Chondrocyte (in vitro differentiated cells): ENCODE measurements around the gene DNAL1. TPM values are rescaled to one million over a fixed set of nuclear protein-coding genes. Genes with fewer than 3 reads are reported as not detected.

Experiments
- DNase-seq: peaks from one replicate; pipeline ENCODE4 v3.0.0; 2021; ENCODE audit warnings: mixed read lengths, low spot score
- H3K27ac Mint-ChIP-seq: one replicate; pipeline ENCODE4 v1.8.0; 2021; ENCODE audit warnings: mild to moderate bottlenecking, moderate library complexity, mixed read lengths; ENCODE audit not compliant: unreplicated experiment
- H3K27me3 Mint-ChIP-seq: 2 replicates; pipeline ENCODE4 v1.8.0; 2021; ENCODE audit warnings: low read depth, mixed read lengths
- H3K36me3 Mint-ChIP-seq: 2 replicates; pipeline ENCODE4 v1.8.0; 2021; ENCODE audit warnings: low read depth, mixed read lengths
- H3K4me1 Mint-ChIP-seq: 2 replicates; pipeline ENCODE4 v1.8.0; 2021; ENCODE audit warnings: low read depth, mild to moderate bottlenecking, mixed read lengths
- H3K4me3 Mint-ChIP-seq: one replicate; pipeline ENCODE4 v1.8.0; 2021; ENCODE audit warnings: mild to moderate bottlenecking, moderate library complexity, mixed read lengths; ENCODE audit not compliant: unreplicated experiment
- H3K9me3 Mint-ChIP-seq: 2 replicates; pipeline ENCODE4 v1.8.0; 2021; ENCODE audit warnings: low read depth, mixed read lengths
- CTCF ChIP-seq: fragments of 200-600 bp; sonication (generic); IDR thresholded peaks from 2 replicates; pipeline ENCODE4 v1.5.0; 2021; ENCODE audit warnings: antibody characterized with exemption, mild to moderate bottlenecking, moderate library complexity
- total RNA-seq: library from RNA; stranded (reverse); gene quantifications from 3 replicates; pipeline ENCODE4 v1.2.1, GENCODE V29; 2021

DNAL1 gene
- total RNA-seq, 1 donor from 2014 or later, result 15.2 TPM

GRCh38 chr14:73719791-73720190 is 75.0 kb downstream of the DNAL1 start:
- Mint-ChIP-seq H3K27me3 (no peaks in the 10 kb centered on the region), H3K4me3 (no peak overlapping the region), H3K9me3 (no peaks in the 10 kb centered on the region), H3K36me3 (peaks cover 26% of the 10 kb centered on the region), H3K27ac (peak overlapping the region; percentile 68), H3K4me1 (peaks cover 40% of the 10 kb centered on the region)
- no peak for DNase-seq
- no peak for TF ChIP-seq CTCF

GRCh38 chr14:73720636-73721035 is 75.8 kb downstream of the DNAL1 start:
- peaks cover 47% of the 10 kb centered on the region for H3K4me1 Mint-ChIP-seq
- DNase-seq, result no peak
- H3K36me3 Mint-ChIP-seq, result peaks cover 26% of the 10 kb centered on the region
- H3K9me3 Mint-ChIP-seq, result no peaks in the 10 kb centered on the region
- TF ChIP-seq CTCF, result no peak
- H3K27ac Mint-ChIP-seq, result no peak overlapping the region
- H3K4me3 Mint-ChIP-seq, result no peak overlapping the region
- no peaks in the 10 kb centered on the region for H3K27me3 Mint-ChIP-seq

- Mint-ChIP-seq H3K4me3 (no peak overlapping the region), H3K36me3 (peaks cover 26% of the 10 kb centered on the region), H3K27ac (no peak overlapping the region), H3K27me3 (no peaks in the 10 kb centered on the region), H3K4me1 (peaks cover 53% of the 10 kb centered on the region), H3K9me3 (no peaks in the 10 kb centered on the region)
- no peak for TF ChIP-seq CTCF
- no peak for DNase-seq
Observed at GRCh38 chr14:73721101-73721821, 76.5 kb downstream of the DNAL1 start.

GRCh38 chr14:73722581-73722980 is 77.8 kb downstream of the DNAL1 start:
- Mint-ChIP-seq H3K27me3 (no peaks in the 10 kb centered on the region), H3K4me3 (no peak overlapping the region), H3K27ac (no peak overlapping the region), H3K9me3 (no peaks in the 10 kb centered on the region), H3K4me1 (peaks cover 52% of the 10 kb centered on the region), H3K36me3 (peaks cover 28% of the 10 kb centered on the region)
- no peak for TF ChIP-seq CTCF
- no peak for DNase-seq

GRCh38 chr14:73723406-73723796 is 78.6 kb downstream of the DNAL1 start:
- H3K4me1 Mint-ChIP-seq, result peaks cover 50% of the 10 kb centered on the region
- no peak for DNase-seq
- peaks cover 29% of the 10 kb centered on the region for H3K36me3 Mint-ChIP-seq

More at GRCh38 chr14:73723406-73723796, 78.6 kb downstream of the DNAL1 start:
- Mint-ChIP-seq H3K4me3 (peak overlapping the region; percentile 46), H3K9me3 (no peaks in the 10 kb centered on the region), H3K27me3 (no peaks in the 10 kb centered on the region), H3K27ac (peak overlapping the region; percentile 97)
- TF ChIP-seq CTCF, result no peak
